GM23248 (cell line): ENCODE data around the gene FEZ2. TPM values are rescaled to one million over a fixed set of nuclear protein-coding genes. Genes with fewer than 3 reads are reported as not detected.

Experiments used
- DNase-seq: peaks from one replicate; pipeline ENCODE4 v3.0.0-alpha.2; 2015
- H2AFZ ChIP-seq: fragments of 200-600 bp; sonication (generic); 2 replicates; pipeline ENCODE4 v1.6.1; 2016; ENCODE audit warnings: antibody characterized with exemption
- H3F3A ChIP-seq: fragments of 200-600 bp; sonication (generic); 2 replicates; pipeline ENCODE4 v1.6.1; 2016; ENCODE audit warnings: mild to moderate bottlenecking, antibody characterized with exemption, mixed run types; ENCODE audit not compliant: insufficient read depth
- H3K27ac ChIP-seq: fragments of 200-600 bp; sonication (generic); 2 replicates; pipeline ENCODE4 v1.5.1; 2016; ENCODE audit warnings: mild to moderate bottlenecking
- H3K27me3 ChIP-seq: fragments of 200-600 bp; sonication (generic); replicated peaks from 2 replicates; pipeline ENCODE4 v1.6.1; 2016; ENCODE audit warnings: mild to moderate bottlenecking; ENCODE audit not compliant: insufficient read depth
- H3K36me3 ChIP-seq: fragments of 200-600 bp; sonication (generic); 2 replicates; pipeline ENCODE4 v1.6.1; 2016; ENCODE audit warnings: low read depth, mild to moderate bottlenecking
- H3K4me1 ChIP-seq: fragments of 200-600 bp; sonication (generic); 2 replicates; pipeline ENCODE4 v1.6.1; 2016; ENCODE audit warnings: mild to moderate bottlenecking; ENCODE audit not compliant: insufficient read depth
- H3K4me2 ChIP-seq: fragments of 200-600 bp; sonication (generic); one replicate; pipeline ENCODE4 v1.6.1; 2016; ENCODE audit warnings: mild to moderate bottlenecking; ENCODE audit not compliant: unreplicated experiment
- H3K4me3 ChIP-seq: fragments of 200-600 bp; sonication (generic); 2 replicates; pipeline ENCODE4 v1.5.1; 2016; ENCODE audit warnings: mild to moderate bottlenecking
- H3K79me2 ChIP-seq: fragments of 200-600 bp; sonication (generic); 2 replicates; pipeline ENCODE4 v1.6.1; 2016; ENCODE audit warnings: mild to moderate bottlenecking; ENCODE audit not compliant: insufficient read depth
- H3K9ac ChIP-seq: fragments of 200-600 bp; sonication (generic); 2 replicates; pipeline ENCODE4 v1.6.1; 2016; ENCODE audit warnings: mild to moderate bottlenecking
- H3K9me2 ChIP-seq: fragments of 200-600 bp; sonication (generic); 2 replicates; pipeline ENCODE4 v1.6.1; 2016; ENCODE audit warnings: mixed run types, mild to moderate bottlenecking, moderate library complexity; ENCODE audit not compliant: insufficient read depth
- H3K9me3 ChIP-seq: fragments of 200-600 bp; sonication (generic); one replicate; pipeline ENCODE4 v1.6.1; 2017; ENCODE audit warnings: low read depth
- H4K20me1 ChIP-seq: fragments of 200-600 bp; sonication (generic); 2 replicates; pipeline ENCODE4 v1.6.0; 2016; ENCODE audit not compliant: insufficient read depth
- EZH2 ChIP-seq: fragments of 200-600 bp; sonication (generic); IDR thresholded peaks from 2 replicates; pipeline ENCODE4 v1.6.1; 2018; ENCODE audit warnings: antibody characterized with exemption, mild to moderate bottlenecking; ENCODE audit not compliant: insufficient read depth, poor library complexity, severe bottlenecking
- EZH2phosphoT487 ChIP-seq: fragments of 200-600 bp; sonication (generic); IDR thresholded peaks from 2 replicates; pipeline ENCODE4 v1.6.1; 2018; ENCODE audit warnings: antibody characterized with exemption, moderate library complexity, mild to moderate bottlenecking, low read depth; ENCODE audit not compliant: insufficient read depth
- WGBS, 2 experiments: methylation state at CpG; one replicate each; pipeline ENCODE4 v1.1.6; 2015 to 2017; ENCODE audit warnings: low lambda C conversion rate in 2 of 2, low coverage in 1 of 2; ENCODE audit errors: missing lambda C conversion rate in 2 of 2; 5-methylcytosine and 5-hydroxymethylcytosine counted together
- in situ Hi-C: fragments of 300-500 bp; cut with MboI; formaldehyde crosslinking; loops from 2 replicates; pipeline ENCODE4 v1.15.0; 2020
- polyA plus RNA-seq: library from polyadenylated mRNA; unstranded; fragments of >200 nt; fragmentation: Nextera tagmentation; extraction: Ambion mirVana; gene quantifications from 2 replicates; pipeline ENCODE4 v1.2.1, GENCODE V29; 2016
- total RNA-seq: library from RNA; depleted of rRNA; stranded (reverse); fragments of >200 nt; shearing (Covaris generic); gene quantifications from 2 replicates; pipeline ENCODE4 v1.2.3, GENCODE V29; 2014

The FEZ2 gene
- total and polyA plus RNA-seq, 2 experiments from 2014 or later, result 48.8 to 93.2 TPM

DNA sequence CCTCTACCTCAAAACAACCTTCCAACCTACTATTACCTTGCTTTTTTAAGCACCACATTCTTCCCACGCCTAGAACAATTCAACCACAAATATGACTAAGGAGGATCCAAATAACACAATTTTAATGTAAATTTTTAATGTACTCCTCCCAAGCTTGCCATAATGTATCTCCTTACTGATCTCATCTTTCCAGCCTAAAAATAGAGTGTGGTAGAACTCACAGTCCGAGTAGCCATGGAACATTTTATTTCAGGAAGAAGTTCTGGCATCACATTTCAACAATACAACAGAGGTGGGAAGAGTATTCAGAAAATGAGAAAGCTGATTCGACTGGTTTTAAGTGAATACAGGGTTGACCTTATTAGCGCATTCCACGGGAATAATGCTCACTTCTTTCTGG is 15.4 kb downstream of the FEZ2 start:
- Histone ChIP-seq H3K9ac (no peak overlapping the region), H3K4me2 (no peak overlapping the region), H3K36me3 (peaks cover 61% of the 10 kb centered on the region)

DNA sequence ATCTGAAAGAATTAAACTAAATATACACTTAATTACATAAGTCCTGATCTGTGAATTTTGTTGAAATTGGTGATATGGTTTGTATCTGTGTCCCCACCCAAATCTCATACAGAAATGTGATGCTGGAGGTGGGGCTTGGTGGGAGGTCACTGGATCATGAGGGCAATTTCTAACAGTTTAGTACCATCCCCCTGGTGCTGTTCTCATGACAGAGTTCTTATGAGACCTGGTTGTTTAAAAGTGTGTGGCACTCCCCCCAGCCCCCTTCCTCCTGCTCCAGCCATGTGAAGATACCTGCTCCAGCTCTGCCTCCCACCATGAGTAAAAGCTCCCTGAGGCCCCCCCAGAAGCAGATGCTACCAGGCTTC is 18.7 kb downstream of the FEZ2 start:
- no peak overlapping the region for H2AFZ ChIP-seq
- no peak overlapping the region for H3K9ac ChIP-seq
- no peak for TF ChIP-seq EZH2
- TF ChIP-seq EZH2phosphoT487, result no peak
- peaks cover 97% of the 10 kb centered on the region for H3K79me2 ChIP-seq
- no peaks in the 10 kb centered on the region for H4K20me1 ChIP-seq
- peaks cover 3% of the 10 kb centered on the region; the same call in 1 of the 2 replicates for H3F3A ChIP-seq
- in situ Hi-C loops, result no loop called here
- H3K9me2 ChIP-seq, result no peaks in the 10 kb centered on the region
- no peaks in the 10 kb centered on the region for H3K4me1 ChIP-seq
- H3K36me3 ChIP-seq, result peaks cover 77% of the 10 kb centered on the region
- H3K4me3 ChIP-seq, result no peak overlapping the region
- no peak for DNase-seq
- H3K27me3 ChIP-seq, result no peaks in the 10 kb centered on the region
- no peak overlapping the region for H3K4me2 ChIP-seq
- no peak overlapping the region for H3K27ac ChIP-seq
- H3K9me3 ChIP-seq, result no peaks in the 10 kb centered on the region

More for the DNA sequence above, 15.4 kb downstream of the FEZ2 start:
- no peak overlapping the region for H3K27ac ChIP-seq
- no peaks in the 10 kb centered on the region; the same call in 1 of the 2 replicates for H3F3A ChIP-seq
- no peaks in the 10 kb centered on the region for H3K9me2 ChIP-seq
- H3K9me3 ChIP-seq, result no peaks in the 10 kb centered on the region
- WGBS, 2 experiments, result 95 to 97% methylated on average over 5 of the region's 5 CpGs
- TF ChIP-seq EZH2 (no peak), EZH2phosphoT487 (no peak)
- H2AFZ ChIP-seq, result no peak overlapping the region
- no peak for DNase-seq
- in situ Hi-C loops, result no loop called here
- H3K79me2 ChIP-seq, result peaks cover 98% of the 10 kb centered on the region
- H3K4me1 ChIP-seq, result no peaks in the 10 kb centered on the region
- no peaks in the 10 kb centered on the region for H4K20me1 ChIP-seq
- no peaks in the 10 kb centered on the region for H3K27me3 ChIP-seq
- H3K4me3 ChIP-seq, result no peak overlapping the region

GRCh38 chr2:36578343-36579296 is 19.3 kb downstream of the FEZ2 start:
- Histone ChIP-seq H4K20me1 (no peaks in the 10 kb centered on the region), H3K9ac (no peak overlapping the region), H3K4me3 (no peak overlapping the region), H3K4me2 (no peak overlapping the region), H3K79me2 (peaks cover 97% of the 10 kb centered on the region), H3K9me2 (no peaks in the 10 kb centered on the region), H3K9me3 (no peaks in the 10 kb centered on the region), H2AFZ (no peak overlapping the region), H3K27ac (no peak overlapping the region), H3K27me3 (no peaks in the 10 kb centered on the region), H3F3A (peaks cover 4% of the 10 kb centered on the region; the same call in 1 of the 2 replicates), H3K36me3 (peaks cover 83% of the 10 kb centered on the region), H3K4me1 (no peaks in the 10 kb centered on the region)
- no peak for TF ChIP-seq EZH2
- TF ChIP-seq EZH2phosphoT487, result no peak
- in situ Hi-C loops, result no loop called here
- WGBS, 2 experiments, result 97 to 99% methylated on average over 10 of the region's 10 CpGs
- DNase-seq, result no peak

- H3K27ac ChIP-seq, result no peak overlapping the region
- DNase-seq, result no peak
- peaks cover 11% of the 10 kb centered on the region; the same call in 1 of the 2 replicates for H3F3A ChIP-seq
- peaks cover 84% of the 10 kb centered on the region for H3K36me3 ChIP-seq
- in situ Hi-C loops, result no loop called here
- H2AFZ ChIP-seq, result no peak overlapping the region
- no peaks in the 10 kb centered on the region for H3K9me2 ChIP-seq
- H3K4me3 ChIP-seq, result no peak overlapping the region
- H3K79me2 ChIP-seq, result peaks cover 97% of the 10 kb centered on the region
- H3K4me2 ChIP-seq, result no peak overlapping the region
- no peaks in the 10 kb centered on the region for H3K4me1 ChIP-seq
- no peaks in the 10 kb centered on the region for H3K9me3 ChIP-seq
- WGBS, 2 experiments, result 97 to 99% methylated on average over 2 of the region's 2 CpGs
- H3K9ac ChIP-seq, result no peak overlapping the region
- H4K20me1 ChIP-seq, result no peaks in the 10 kb centered on the region
- no peak for TF ChIP-seq EZH2
- no peak for TF ChIP-seq EZH2phosphoT487
- no peaks in the 10 kb centered on the region for H3K27me3 ChIP-seq
Measured at GRCh38 chr2:36577884-36578283, 20.1 kb downstream of the FEZ2 start.
